ENCODE measurements around the gene PARP6.

PARP6 gene

DNA sequence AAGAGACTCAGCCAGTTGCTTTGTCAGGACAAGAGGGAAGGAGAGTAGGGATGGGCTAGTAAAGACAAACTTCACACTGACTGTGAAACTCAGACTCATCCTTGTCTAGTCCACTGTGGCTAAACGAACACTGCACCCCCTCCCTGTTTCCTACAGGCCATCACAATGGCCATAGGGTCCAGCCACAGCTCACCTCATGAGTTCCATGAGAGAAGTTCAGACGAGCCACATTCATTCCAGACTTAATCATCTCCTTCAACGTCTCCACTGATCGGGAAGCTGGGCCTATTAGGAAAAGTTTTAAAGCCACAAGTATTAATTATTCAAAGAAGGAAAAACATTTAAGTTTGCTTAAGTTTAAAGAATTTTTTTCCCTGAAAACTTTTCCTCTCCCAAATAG is 55.1 kb downstream of the PARP6 start:
- peaks cover 88% of the 10 kb centered on the region for H3K79me2 ChIP-seq (ENCODE audit: insufficient read depth, low read depth)
- no peak overlapping the region for H3K27ac ChIP-seq
- H3K4me1 ChIP-seq (ENCODE audit: low read depth, poor library complexity, severe bottlenecking): peaks cover 50% of the 10 kb centered on the region
- TF ChIP-seq, protein P1, sequence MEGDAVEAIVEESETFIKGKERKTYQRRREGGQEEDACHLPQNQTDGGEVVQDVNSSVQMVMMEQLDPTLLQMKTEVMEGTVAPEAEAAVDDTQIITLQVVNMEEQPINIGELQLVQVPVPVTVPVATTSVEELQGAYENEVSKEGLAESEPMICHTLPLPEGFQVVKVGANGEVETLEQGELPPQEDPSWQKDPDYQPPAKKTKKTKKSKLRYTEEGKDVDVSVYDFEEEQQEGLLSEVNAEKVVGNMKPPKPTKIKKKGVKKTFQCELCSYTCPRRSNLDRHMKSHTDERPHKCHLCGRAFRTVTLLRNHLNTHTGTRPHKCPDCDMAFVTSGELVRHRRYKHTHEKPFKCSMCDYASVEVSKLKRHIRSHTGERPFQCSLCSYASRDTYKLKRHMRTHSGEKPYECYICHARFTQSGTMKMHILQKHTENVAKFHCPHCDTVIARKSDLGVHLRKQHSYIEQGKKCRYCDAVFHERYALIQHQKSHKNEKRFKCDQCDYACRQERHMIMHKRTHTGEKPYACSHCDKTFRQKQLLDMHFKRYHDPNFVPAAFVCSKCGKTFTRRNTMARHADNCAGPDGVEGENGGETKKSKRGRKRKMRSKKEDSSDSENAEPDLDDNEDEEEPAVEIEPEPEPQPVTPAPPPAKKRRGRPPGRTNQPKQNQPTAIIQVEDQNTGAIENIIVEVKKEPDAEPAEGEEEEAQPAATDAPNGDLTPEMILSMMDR (conservative IDR thresholded peaks at IDR 0.05; ENCODE audit: low read depth, low read length): no peak
- no peak overlapping the region for H3K4me2 ChIP-seq
- no peaks in the 10 kb centered on the region for H3K27me3 ChIP-seq (ENCODE audit: insufficient read depth, low read depth)
- H3K36me3 ChIP-seq (ENCODE audit: insufficient read depth): peaks cover 46% of the 10 kb centered on the region
- peaks cover 47% of the 10 kb centered on the region for H4K20me1 ChIP-seq (ENCODE audit: insufficient read depth)
- H2AFZ ChIP-seq (ENCODE audit: low read depth): no peak overlapping the region
- H3K9ac ChIP-seq: no peak overlapping the region
- H3K4me3 ChIP-seq (IDR thresholded peaks at IDR 0.05; ENCODE audit: insufficient read depth, low read depth, low read length): no peak overlapping the region

DNA sequence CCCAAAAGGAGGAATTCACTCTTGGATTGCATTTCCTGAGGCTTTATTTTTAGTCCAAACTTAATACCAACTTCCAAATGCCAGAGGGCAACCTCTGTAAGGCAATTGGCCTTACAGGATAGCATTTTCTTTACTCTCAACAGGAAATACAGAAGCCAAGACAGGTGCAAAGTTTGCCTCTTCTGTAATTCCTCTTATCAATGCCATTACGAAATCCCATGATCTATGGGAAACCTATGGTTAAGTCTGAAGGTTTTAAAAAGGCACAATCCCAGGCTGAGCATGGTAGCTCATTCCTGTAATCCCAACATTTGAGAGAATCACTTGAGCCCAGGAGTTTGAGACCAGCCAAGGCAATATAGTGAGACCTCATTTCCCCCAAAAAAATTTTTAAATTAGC is 56.3 kb downstream of the PARP6 start:
- no peak overlapping the region; the same call in 1 of the 2 replicates for H3K27ac ChIP-seq
- H3K4me3 ChIP-seq (IDR thresholded peaks at IDR 0.05; ENCODE audit: insufficient read depth, low read depth, low read length): no peak overlapping the region
- TF ChIP-seq, protein P1 (conservative IDR thresholded peaks at IDR 0.05; ENCODE audit: low read depth, low read length): no peak
- peaks cover 40% of the 10 kb centered on the region for H3K4me1 ChIP-seq (ENCODE audit: low read depth, poor library complexity, severe bottlenecking)
- no peak overlapping the region for H3K9ac ChIP-seq
- H3K79me2 ChIP-seq (ENCODE audit: insufficient read depth, low read depth): peaks cover 87% of the 10 kb centered on the region
- H2AFZ ChIP-seq (ENCODE audit: low read depth): no peak overlapping the region
- peaks cover 56% of the 10 kb centered on the region; the same call in 1 of the 2 replicates for H3K36me3 ChIP-seq (ENCODE audit: insufficient read depth)
- no peaks in the 10 kb centered on the region for H3K27me3 ChIP-seq (ENCODE audit: insufficient read depth, low read depth)
- H4K20me1 ChIP-seq (ENCODE audit: insufficient read depth): peaks cover 37% of the 10 kb centered on the region
- H3K4me2 ChIP-seq: no peak overlapping the region

DNA sequence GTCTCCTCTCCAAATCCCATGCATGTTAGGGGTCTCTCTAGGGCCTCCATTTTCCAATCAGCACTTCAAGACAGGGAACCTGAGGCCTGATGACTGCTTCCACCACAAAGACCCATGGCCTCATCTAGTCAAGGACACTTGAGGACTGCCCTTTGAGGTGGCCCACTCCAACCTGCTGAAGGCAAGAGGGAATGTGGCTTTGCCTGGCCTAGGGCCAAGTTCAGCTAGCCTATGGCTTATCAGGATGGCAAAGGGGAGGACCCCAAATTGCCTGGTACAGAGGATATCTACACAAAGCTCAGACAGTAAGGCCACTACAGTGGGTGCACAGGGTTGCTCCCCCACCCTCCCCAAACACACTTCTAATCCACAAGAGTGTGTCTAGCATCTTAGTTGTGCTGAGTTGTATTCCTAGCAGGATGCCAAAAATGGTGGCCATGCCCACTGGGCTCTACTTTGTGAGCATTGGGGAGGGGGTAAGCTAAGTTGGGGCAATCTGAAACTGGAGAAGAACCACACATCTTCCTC is 64.7 kb downstream of the PARP6 start:
- H3K27me3 ChIP-seq (ENCODE audit: insufficient read depth, low read depth): no peaks in the 10 kb centered on the region
- H3K36me3 ChIP-seq (ENCODE audit: insufficient read depth): peaks cover 67% of the 10 kb centered on the region
- no peak overlapping the region for H3K4me3 ChIP-seq (IDR thresholded peaks at IDR 0.05; ENCODE audit: insufficient read depth, low read depth, low read length)
- no peak overlapping the region for H3K27ac ChIP-seq
- H4K20me1 ChIP-seq (ENCODE audit: insufficient read depth): peaks cover 21% of the 10 kb centered on the region
- TF ChIP-seq, protein P1 (conservative IDR thresholded peaks at IDR 0.05; ENCODE audit: low read depth, low read length): no peak
- no peak overlapping the region for H2AFZ ChIP-seq (ENCODE audit: low read depth)
- no peak overlapping the region for H3K9ac ChIP-seq
- peaks cover 43% of the 10 kb centered on the region for H3K4me1 ChIP-seq (ENCODE audit: low read depth, poor library complexity, severe bottlenecking)
- no peak overlapping the region for H3K4me2 ChIP-seq
- H3K79me2 ChIP-seq (ENCODE audit: insufficient read depth, low read depth): peaks cover 20% of the 10 kb centered on the region

DNA sequence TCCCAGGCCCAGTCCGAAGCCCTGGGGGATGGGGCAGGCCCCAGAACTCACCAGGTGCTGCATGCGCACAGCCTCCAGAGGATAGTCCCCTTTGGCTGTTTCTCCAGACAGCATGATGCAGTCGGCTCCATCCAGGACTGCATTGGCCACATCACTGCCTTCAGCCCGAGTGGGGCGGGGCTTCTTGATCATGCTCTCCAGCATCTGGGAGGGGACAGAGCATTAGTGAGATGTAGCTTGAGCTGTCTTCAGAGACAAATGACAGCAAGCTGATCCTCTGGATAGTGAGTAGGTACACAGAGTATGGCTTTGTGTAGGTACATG is 65.7 kb downstream of the PARP6 start:
- TF ChIP-seq, protein P1 (conservative IDR thresholded peaks at IDR 0.05; ENCODE audit: low read depth, low read length): no peak
- H3K27ac ChIP-seq: no peak overlapping the region
- peaks cover 67% of the 10 kb centered on the region for H3K36me3 ChIP-seq (ENCODE audit: insufficient read depth)
- no peak overlapping the region for H3K4me3 ChIP-seq (IDR thresholded peaks at IDR 0.05; ENCODE audit: insufficient read depth, low read depth, low read length)
- H3K79me2 ChIP-seq (ENCODE audit: insufficient read depth, low read depth): peaks cover 10% of the 10 kb centered on the region; the same call in 1 of the 2 replicates
- H3K4me2 ChIP-seq: no peak overlapping the region
- H2AFZ ChIP-seq (ENCODE audit: low read depth): no peak overlapping the region
- no peaks in the 10 kb centered on the region for H3K27me3 ChIP-seq (ENCODE audit: insufficient read depth, low read depth)
- peaks cover 53% of the 10 kb centered on the region for H3K4me1 ChIP-seq (ENCODE audit: low read depth, poor library complexity, severe bottlenecking)
- H3K9ac ChIP-seq: no peak overlapping the region
- peaks cover 16% of the 10 kb centered on the region; the same call in 1 of the 2 replicates for H4K20me1 ChIP-seq (ENCODE audit: insufficient read depth)
